Chondrocyte (in vitro differentiated cells): Measurements from ENCODE around the gene ANXA3. TPM values are rescaled to one million over a fixed set of nuclear protein-coding genes. Genes with fewer than 3 reads are reported as not detected.
"Not testable (repeated sequence)": the region's sequence is repeated elsewhere in the genome, so short reads cannot be mapped to it uniquely, and the experiment has no call there.

Experiments
- DNase-seq: peaks from one replicate; pipeline ENCODE4 v3.0.0; 2021; ENCODE audit warnings: mixed read lengths, low spot score
- H3K27ac Mint-ChIP-seq: one replicate; pipeline ENCODE4 v1.8.0; 2021; ENCODE audit warnings: mild to moderate bottlenecking, moderate library complexity, mixed read lengths; ENCODE audit not compliant: unreplicated experiment
- H3K27me3 Mint-ChIP-seq: 2 replicates; pipeline ENCODE4 v1.8.0; 2021; ENCODE audit warnings: low read depth, mixed read lengths
- H3K36me3 Mint-ChIP-seq: 2 replicates; pipeline ENCODE4 v1.8.0; 2021; ENCODE audit warnings: low read depth, mixed read lengths
- H3K4me1 Mint-ChIP-seq: 2 replicates; pipeline ENCODE4 v1.8.0; 2021; ENCODE audit warnings: low read depth, mild to moderate bottlenecking, mixed read lengths
- H3K4me3 Mint-ChIP-seq: one replicate; pipeline ENCODE4 v1.8.0; 2021; ENCODE audit warnings: mild to moderate bottlenecking, moderate library complexity, mixed read lengths; ENCODE audit not compliant: unreplicated experiment
- H3K9me3 Mint-ChIP-seq: 2 replicates; pipeline ENCODE4 v1.8.0; 2021; ENCODE audit warnings: low read depth, mixed read lengths
- total RNA-seq: library from RNA; stranded (reverse); gene quantifications from 3 replicates; pipeline ENCODE4 v1.2.1, GENCODE V29; 2021
- TF ChIP-seq, protein P1 (sequence below): fragments of 200-600 bp; sonication (generic); IDR thresholded peaks from 2 replicates; pipeline ENCODE4 v1.5.0; 2021; ENCODE audit warnings: antibody characterized with exemption, mild to moderate bottlenecking, moderate library complexity

Gene ANXA3
- total RNA-seq, 1 donor from 2014 or later: 21.9 TPM

DNA sequence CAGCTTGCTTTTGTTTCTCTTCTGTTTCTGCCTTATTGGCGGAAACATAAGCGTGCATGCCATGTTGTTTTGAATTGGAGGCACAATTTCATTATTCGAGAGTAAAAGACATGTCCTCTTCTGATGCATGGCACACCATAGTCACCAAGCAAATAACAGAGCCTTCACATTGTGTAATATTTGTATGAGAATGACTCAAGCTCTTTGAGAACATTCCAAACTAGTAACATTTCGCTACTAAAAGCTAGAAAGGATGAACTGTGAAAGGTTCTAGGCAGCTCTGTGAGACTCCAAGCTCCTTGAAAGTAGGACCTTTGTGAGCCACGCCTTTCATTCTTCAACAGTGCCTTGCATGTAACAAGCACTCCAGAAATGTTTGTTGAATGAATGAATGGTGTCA is 9.2 kb upstream of the ANXA3 start:
- Mint-ChIP-seq H3K4me1 (peaks cover 20% of the 10 kb centered on the region), H3K27me3 (no peaks in the 10 kb centered on the region), H3K27ac (no peak overlapping the region), H3K4me3 (no peak overlapping the region), H3K36me3 (peaks cover 3% of the 10 kb centered on the region), H3K9me3 (no peaks in the 10 kb centered on the region)
- no peak for DNase-seq
- TF ChIP-seq, protein P1, sequence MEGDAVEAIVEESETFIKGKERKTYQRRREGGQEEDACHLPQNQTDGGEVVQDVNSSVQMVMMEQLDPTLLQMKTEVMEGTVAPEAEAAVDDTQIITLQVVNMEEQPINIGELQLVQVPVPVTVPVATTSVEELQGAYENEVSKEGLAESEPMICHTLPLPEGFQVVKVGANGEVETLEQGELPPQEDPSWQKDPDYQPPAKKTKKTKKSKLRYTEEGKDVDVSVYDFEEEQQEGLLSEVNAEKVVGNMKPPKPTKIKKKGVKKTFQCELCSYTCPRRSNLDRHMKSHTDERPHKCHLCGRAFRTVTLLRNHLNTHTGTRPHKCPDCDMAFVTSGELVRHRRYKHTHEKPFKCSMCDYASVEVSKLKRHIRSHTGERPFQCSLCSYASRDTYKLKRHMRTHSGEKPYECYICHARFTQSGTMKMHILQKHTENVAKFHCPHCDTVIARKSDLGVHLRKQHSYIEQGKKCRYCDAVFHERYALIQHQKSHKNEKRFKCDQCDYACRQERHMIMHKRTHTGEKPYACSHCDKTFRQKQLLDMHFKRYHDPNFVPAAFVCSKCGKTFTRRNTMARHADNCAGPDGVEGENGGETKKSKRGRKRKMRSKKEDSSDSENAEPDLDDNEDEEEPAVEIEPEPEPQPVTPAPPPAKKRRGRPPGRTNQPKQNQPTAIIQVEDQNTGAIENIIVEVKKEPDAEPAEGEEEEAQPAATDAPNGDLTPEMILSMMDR: no peak

DNA sequence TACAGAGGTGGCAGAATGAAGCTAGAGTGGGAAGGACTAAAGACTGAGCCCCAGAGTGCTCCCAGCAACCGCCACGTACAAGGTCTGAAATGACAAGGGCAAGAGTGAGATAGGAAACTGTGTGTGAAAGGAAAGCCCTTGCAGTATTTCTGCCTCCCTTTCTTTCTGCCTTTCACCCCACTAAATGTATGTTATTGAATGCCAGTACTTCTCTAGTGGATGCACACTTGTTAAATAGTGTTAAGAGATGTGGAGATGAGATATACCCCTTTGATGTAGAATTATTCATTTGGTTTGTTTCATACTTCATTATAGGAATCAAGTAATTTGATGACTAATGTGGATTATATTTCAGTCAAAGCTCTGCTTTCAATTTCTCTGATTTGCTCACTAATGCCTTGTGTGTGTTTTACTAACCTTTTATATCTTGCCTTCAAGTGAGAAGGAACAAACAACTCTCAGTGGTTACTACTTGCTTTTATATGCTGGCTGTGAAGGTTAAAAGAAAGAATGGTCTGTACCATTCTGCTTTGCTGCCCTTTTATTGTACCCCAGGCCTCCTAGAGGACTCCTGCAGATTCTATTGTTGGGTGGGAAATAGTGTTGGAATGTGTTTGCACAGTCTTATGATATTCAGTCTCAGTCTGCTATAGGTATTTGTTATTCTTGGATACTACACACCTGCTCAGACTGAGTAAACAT is 8.0 kb upstream of the ANXA3 start:
- Mint-ChIP-seq H3K9me3 (no peaks in the 10 kb centered on the region), H3K4me1 (peaks cover 20% of the 10 kb centered on the region), H3K27ac (no peak overlapping the region)

DNA sequence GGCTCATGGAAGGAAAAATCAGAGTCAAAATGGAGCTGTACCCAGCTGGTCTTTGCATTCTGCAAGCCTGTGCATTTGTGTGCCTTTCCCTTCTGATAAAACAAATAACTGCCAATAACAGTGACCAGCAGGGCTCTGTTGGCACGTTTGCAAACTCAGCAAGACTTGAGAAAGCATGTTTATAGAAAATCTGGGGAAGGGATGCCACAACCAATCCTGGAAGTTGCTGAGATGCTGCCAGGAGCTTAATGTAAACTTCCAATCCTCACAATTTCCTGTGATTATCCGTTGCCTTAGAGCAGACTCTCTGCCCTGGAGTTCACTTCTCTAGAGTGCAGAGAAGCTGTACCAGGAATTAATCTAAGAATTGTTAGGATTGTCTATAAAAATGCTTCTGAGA is 6.9 kb upstream of the ANXA3 start:
- TF ChIP-seq, protein P1: no peak
- Mint-ChIP-seq H3K9me3 (no peaks in the 10 kb centered on the region), H3K4me1 (peaks cover 20% of the 10 kb centered on the region), H3K36me3 (peaks cover 3% of the 10 kb centered on the region), H3K27me3 (no peaks in the 10 kb centered on the region), H3K27ac (no peak overlapping the region), H3K4me3 (no peak overlapping the region)
- DNase-seq: no peak

More for the DNA sequence above, 8.0 kb upstream of the ANXA3 start:
- Mint-ChIP-seq H3K4me3 (no peak overlapping the region), H3K27me3 (no peaks in the 10 kb centered on the region), H3K36me3 (peaks cover 3% of the 10 kb centered on the region)
- no peak for DNase-seq
- TF ChIP-seq, protein P1: no peak

DNA sequence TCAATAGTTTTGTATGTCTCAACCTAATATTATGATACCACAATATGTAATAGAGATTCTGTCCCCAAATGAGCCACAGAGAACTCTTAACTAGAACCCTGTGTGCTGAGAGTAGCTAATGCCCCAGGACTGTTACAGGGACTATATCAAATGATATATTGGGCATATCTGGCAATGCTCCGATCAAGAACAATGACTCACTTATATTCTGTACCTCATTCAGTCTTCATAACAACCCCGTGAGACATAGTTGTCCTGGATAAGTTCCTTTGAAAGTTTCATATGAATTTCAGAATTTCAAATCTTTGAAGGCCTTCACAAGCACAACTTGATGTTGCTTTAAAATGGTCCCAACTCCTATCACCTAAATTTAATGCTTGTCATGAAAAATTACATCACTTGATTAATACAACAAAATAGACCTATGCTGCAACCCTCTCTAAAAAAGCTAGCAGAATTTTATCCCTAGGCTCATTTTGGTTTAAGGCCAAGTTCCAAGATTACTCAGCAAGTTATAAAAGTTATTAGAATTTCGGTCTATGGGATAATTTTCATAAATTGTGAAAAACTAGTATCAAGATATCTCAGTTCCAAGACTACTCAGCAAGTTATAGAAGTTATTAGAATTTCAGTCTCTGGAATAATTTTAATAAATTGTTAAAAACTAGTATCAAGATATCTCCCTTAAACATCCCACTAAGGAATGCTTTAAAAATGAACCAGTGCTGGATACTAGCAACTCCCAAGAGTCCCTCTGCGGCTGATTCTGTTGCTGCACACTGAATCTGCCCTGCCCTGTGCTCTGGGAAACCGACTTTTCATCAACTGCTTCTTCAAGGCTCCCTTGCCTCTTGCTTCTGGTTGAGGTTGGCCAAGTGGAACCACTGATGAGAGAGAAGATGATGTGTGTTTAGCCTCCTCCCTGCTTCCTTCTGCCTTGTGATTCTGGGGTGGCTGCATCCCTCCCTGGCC is 6.0 kb upstream of the ANXA3 start:
- TF ChIP-seq, protein P1: no peak
- no peaks in the 10 kb centered on the region for H3K9me3 Mint-ChIP-seq
- H3K4me1 Mint-ChIP-seq: peaks cover 20% of the 10 kb centered on the region
- no peaks in the 10 kb centered on the region for H3K27me3 Mint-ChIP-seq
- H3K36me3 Mint-ChIP-seq: peaks cover 3% of the 10 kb centered on the region
- no peak overlapping the region for H3K27ac Mint-ChIP-seq
- no peak overlapping the region for H3K4me3 Mint-ChIP-seq
- no peak for DNase-seq

DNA sequence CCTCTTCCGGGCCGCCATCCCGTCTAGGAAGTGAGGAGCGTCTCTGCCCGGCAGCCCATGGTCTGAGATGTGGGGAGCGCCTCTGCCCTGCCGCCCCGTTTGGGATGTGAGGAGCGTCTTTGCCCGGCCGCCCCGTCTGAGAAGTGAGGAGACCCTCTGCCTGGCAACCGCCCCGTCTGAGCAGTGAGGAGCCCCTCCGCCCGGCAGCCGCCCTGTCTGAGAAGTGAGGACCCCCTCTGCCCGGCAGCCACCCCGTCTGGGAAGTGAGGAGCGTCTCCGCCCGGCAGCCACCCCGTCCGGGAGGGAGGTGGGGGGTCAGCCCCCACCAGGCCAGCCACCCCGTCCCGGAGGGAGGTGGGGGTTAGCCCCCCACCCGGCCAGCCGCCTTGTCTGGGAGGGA is 3.7 kb upstream of the ANXA3 start:
- not testable (repeated sequence) for H3K27ac Mint-ChIP-seq, H3K4me3 Mint-ChIP-seq, DNase-seq, H3K27me3 Mint-ChIP-seq, H3K9me3 Mint-ChIP-seq, H3K36me3 Mint-ChIP-seq
- peaks cover 32% of the 10 kb centered on the region for H3K4me1 Mint-ChIP-seq

DNA sequence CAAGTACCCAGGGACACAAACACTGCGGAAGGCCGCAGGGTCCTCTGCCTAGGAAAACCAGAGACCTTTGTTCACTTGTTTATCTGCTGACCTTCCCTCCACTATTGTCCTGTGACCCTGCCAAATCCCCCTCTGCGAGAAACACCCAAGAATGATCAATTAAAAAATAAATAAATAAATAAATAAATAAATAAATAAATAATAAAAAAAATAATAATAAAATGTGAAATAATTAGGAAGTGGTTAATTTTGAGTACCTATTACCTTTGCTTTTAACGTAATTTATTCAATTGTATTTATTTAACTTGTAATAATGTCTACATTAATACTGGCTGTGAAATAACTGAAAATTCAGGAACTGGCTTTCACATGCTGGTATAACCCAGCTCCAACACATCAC is 2.7 kb upstream of the ANXA3 start:
- peaks cover 36% of the 10 kb centered on the region for H3K4me1 Mint-ChIP-seq
- not testable (repeated sequence) for H3K4me3 Mint-ChIP-seq, DNase-seq, H3K27me3 Mint-ChIP-seq, H3K27ac Mint-ChIP-seq, H3K9me3 Mint-ChIP-seq, H3K36me3 Mint-ChIP-seq
